Pulmonary artery endothelial cell (primary cell): Measurements from ENCODE around the gene PLAC9. TPM values are rescaled to one million over a fixed set of nuclear protein-coding genes. Genes with fewer than 3 reads are reported as not detected.

Source experiments
- DNase-seq: peaks from one replicate; pipeline ENCODE4 v3.0.0-alpha.2; 2011; ENCODE audit warnings: low read depth, low spot score
- total RNA-seq: library from RNA; depleted of rRNA; stranded (reverse); fragments of >200 nt; gene quantifications from 2 replicates; pipeline ENCODE4 v1.2.3, GENCODE V29; 2014

PLAC9 gene
- total RNA-seq, 1 donor from 2014 or later: 8.2 TPM

DNA sequence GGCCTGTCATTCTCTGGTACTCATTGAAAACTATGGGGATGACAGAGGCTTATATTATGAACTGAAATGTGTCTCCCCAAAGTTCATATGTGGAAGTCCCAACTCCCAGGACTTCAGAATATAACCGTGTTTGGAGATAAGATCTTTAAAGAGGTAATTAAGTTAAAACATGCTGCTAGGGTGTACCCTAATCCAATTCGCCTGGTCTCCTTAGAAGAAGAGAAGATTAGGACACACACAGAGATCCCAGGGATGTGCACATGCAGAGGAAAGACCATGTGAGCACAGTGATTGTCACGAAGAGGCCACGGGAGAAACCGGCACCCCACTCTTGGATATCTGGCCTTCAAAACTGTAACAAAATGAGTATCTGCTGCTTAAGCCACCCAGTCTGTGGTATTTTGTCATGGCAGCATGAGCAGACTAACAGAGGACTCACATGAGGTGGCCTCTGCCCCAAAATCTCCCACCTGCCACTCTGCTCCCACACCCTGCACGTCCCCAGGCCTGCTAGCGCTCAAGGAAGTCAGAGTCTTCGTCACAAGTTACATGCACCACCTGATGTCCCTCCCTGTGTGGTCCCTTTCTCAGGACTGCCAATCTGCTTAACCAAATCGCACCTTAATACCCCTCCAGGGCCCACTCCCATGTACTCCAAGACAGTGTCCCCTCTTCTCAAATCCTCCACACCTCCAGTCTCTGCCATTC is 26.8 kb downstream of the PLAC9 start:
- no peak for DNase-seq

GRCh38 chr10:80160361-80161320 is 28.1 kb downstream of the PLAC9 start:
- no peak for DNase-seq

GRCh38 chr10:80161321-80162083 is 29.0 kb downstream of the PLAC9 start:
- no peak for DNase-seq

DNA sequence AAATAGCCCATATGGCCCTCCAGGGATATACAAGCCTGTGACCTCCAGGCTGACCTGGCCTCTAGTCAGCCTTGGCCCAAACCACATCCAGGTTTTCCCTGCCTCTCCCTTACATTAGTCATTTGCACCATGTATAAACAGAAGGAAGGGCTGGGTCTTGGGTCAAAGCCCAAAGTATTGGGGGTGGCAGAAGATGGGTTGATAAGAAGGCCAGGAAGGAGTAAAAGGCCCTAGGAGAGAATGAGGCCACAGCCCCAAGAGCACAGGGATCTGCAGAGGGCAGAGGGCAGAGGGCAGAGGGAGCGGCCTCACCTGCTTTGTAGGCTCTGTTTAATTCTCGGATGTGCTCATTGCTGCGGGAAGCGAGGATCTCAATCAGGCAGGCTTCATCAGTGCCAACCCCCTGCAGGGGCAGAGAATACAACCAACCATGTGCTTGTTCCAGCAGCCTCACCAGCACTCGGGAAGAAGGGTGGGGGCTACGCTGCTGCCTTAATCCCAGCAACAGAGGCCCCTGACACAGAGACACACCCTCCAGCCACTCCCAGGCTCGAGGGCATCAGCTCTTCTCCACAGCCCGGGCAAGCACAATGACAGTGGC is 31.3 kb downstream of the PLAC9 start:
- DNase-seq: no peak

DNA sequence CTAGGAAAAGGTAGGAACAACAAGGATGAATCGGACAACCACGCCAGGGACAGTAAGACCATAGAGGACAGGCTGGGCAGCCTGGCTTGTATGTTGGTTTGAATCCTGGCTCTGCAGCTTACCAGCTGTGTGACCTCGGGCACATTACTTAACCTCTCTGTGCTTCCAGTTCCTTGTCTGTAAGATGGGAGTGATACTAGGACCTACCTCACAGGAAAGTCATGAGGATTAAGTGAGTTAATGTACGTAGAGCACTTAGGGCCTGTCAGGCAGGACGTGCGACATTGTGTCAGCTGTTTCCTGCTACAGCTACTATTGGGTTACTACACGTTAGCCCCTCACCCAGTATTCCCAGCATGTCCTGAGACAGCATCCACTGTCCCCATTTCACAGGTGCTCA is 32.1 kb downstream of the PLAC9 start:
- no peak for DNase-seq

DNA sequence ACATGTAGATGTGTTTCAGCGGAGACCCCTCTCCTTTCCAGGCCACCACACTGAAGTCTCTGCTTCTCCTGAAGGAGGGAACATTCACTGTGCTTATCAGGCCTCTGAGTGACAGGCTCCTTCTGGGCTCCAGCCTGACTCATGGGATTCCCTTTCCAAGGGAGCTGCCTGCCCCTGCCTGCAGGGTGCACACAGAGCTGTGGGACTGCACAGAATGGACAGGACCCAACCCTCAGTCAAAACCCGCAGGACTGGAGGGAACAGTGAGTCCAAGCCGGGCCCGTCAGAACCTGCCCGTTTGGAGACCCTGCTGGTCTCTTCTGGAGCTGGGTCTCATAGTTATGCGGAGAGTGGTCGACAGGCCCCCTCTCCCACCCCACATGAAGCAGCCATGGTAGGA is 32.6 kb downstream of the PLAC9 start:
- no peak for DNase-seq

GRCh38 chr10:80166581-80167470 is 34.3 kb downstream of the PLAC9 start:
- no peak for DNase-seq

- no peak for DNase-seq
Observed at GRCh38 chr10:80167471-80168161, 35.1 kb downstream of the PLAC9 start.

DNA sequence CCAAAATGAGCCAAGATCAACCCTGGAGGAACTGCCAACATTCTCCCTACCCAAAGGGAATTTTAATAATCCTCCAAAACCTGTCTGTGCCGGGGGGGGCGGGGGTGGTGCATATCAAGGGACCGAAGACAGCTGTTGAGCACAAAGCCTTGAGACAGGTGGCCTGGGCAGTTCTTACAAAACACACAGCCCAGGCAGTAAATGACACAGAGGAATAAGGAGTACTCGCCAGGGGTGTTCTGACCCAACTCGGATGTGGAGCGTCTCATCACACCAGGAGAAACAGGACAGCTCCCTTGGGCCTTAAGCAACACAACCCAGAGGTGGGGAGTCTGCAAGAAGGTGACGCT is 35.6 kb downstream of the PLAC9 start:
- no peak for DNase-seq

DNA sequence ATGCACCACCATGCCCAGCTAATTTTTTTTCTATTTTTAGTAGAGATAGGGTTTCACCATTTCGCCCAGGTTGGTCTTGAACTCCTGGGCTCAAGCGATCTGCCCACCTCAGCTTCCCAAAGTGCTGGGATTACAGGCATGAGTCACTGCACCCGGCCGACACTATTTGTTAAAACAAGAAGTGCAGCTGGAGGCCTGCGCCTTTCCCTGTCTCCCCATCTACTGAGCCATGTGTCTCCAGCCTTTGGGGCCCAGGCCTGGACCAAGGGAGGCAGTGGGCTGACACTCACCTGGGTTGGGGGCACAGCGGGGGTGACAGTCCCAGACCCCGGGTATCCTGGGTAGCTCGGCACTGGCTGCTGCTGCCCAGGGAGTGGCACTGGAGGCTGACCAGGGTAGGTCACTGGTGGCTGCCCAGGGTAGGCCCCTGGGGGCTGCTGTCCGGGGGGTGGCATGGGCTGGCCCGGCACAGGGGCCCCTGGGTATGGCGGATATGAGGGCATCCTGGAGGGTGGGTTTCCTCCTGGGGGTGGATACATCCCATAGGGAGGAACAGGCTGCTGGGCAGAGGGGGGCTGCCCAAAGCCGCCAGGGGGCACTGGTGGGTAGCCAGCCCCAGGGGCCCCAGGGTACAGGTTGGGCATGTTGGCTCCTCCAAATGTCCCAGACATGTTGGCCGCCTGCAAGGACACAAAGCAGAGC is 36.3 kb downstream of the PLAC9 start:
- DNase-seq: no peak

- DNase-seq: no peak
Observed at GRCh38 chr10:80170026-80170425, 37.5 kb downstream of the PLAC9 start.

DNA sequence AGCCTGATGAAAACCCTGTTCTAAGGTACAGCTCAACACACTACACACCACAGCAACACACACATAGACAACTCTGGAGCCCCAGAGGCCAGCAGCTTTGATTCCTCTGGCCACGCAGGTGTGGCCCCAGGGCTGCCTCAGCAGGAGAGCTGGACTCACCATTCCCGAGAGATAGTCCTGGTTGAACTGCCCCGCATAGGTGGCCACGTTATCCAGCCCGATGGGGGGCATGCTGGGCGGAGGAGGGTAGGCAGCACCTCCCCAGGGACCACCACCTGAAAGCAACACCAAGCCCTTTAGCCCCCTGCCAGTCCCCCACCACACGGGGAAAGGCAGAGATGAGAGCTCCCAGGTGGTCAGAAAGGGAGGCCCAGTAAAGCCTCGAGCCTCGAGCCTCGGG is 38.1 kb downstream of the PLAC9 start:
- no peak for DNase-seq

GRCh38 chr10:80171248-80171660 is 38.7 kb downstream of the PLAC9 start:
- no peak for DNase-seq

- no peak for DNase-seq
Observed at GRCh38 chr10:80172896-80173295, 40.4 kb downstream of the PLAC9 start.

- DNase-seq: no peak
Observed at GRCh38 chr10:80173466-80173865, 40.9 kb downstream of the PLAC9 start.

DNA sequence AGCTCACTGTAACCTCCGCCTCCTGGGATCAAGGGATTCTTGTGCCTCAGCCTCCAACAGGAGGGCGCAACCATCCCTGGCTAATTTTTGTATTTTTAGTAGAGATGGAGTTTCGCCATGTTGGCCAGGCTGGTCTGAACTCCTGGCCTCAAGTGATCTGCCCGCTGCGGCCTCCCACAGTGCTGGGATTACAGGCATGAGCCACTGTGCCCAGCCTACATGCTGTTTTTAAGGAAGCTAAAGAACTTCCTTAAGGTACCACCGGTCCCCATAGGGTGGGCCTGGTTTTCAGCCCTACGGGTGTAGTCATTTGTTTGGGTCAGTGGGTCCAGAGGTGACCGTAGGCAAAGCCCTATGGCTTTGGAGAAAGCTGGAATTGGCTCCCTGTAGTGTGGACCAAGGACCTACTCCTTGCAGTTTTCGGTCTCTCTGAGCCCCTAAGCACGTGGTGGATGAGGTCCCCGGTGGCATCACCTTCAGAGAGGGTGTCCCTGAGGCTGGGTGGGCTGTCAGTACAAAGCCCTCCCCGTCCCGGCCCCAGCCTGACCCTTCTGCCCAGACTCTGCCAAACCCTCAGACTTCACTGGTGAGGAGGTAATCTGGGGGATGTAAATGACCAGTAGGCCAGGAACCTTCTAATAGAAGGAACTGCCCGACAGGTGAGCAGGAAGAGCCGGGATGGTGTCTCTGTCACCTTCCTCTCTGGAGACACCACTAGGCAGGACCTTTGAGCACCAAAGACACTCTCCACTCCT is 42.3 kb downstream of the PLAC9 start:
- DNase-seq: no peak

DNA sequence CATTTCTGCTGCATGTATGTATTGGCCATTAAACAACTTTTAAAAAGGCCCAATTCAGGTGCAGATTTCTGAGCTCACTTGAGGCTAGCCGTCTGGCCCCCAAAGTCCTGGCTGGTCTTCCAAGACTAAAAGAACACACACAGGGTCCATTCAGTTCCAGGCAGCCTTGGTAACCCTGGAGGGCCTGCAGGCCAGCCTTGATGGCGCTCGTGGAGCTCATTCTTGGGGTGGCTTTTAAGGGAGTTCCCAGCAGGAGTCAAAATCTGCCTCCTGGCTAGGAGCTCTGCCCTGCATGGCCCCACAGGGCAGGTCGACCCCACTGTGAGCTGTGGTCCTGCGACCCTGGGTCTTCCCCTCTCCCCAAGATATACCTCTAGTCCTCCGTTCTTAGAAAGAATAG is 44.0 kb downstream of the PLAC9 start:
- no peak for DNase-seq

- DNase-seq: no peak
Observed at GRCh38 chr10:80177781-80178636, 45.5 kb downstream of the PLAC9 start.
